Ammon's horn (tissue), 1 donor: ENCODE measurements around the gene MXD4.
"Not testable (repeated sequence)": the region's sequence is repeated elsewhere in the genome, so short reads cannot be mapped to it uniquely, and the experiment has no call there.

Experiments used
- DNase-seq: peaks from one replicate; pipeline ENCODE4 v3.0.0-alpha.2; 2016; ENCODE audit warnings: low spot score

MXD4 gene

DNA sequence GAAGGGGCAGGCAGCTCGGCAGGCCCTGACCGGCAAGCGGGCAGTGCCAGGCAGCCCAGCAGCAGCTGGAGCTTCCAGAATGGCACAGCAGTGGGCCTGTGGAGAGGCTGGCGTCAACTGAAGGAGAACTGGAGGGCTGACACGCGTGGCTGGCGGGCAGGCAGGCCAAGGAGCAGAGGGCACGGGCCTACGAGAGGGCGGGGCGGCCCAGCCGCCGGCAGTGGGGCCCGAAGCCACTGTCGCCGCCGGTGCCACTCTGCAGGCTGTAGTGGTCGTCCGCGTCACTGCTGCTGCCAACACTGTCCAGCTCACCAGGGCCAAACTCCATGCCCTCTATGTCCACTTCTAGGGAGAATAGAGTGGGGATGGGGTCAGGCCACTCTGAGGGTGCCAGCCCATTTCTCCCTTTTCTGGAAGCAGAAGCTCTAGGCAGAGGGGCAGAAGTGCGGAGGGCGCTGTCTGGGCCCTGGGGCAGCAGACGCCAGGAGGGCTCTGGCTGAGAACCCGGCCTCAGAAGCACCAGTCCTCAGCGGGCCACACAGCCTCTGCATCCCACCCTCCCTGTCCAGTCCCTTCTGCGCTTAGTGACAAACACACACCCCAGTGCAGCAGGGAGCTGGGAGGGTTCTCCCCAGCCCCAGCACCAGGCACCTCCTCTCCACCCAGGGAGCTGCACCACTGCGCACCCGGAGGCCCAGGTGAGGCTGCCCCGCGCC, 11.4 kb downstream of the MXD4 start:
- DNase-seq, result no peak

DNA sequence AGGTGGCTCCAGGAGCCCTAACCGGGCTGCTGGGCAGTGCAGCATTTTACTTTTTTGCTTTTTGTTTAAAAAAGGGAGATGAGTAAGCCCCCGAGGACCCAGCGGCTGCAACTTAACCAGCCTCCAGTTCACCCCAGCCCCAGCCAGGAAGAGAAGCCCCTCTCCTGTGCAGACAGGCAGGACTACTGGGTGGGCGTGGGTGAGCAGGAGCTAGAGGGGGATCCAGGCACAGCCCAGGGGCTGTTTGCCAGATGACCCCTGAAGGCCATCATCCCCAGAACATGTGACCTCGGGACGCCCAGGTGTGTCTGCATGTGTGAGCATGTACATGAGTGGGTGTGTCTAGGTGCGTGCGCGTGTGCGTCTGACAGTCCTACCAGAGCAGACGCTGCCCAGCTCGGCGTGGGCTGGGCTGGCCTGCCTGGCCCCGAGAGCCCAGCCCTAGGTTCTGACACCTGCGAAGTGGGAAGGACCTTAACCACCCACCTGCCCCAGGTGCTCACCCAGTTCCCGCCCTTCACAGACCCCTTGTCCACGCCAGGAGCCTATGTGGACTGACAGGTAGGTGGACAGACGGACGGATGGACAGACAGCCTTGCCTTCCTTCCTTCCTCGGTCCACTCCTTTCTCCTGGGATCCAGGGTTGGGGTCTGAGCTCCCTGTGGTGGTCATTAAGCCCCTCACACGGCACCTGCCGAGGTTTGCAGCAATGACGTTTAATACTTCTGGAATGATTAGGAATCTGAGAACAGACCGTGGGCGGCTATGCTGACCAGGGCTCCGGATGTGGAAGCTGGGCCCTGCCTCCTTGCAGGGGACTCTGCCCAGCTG, 12.2 kb downstream of the MXD4 start:
- DNase-seq, result no peak

DNA sequence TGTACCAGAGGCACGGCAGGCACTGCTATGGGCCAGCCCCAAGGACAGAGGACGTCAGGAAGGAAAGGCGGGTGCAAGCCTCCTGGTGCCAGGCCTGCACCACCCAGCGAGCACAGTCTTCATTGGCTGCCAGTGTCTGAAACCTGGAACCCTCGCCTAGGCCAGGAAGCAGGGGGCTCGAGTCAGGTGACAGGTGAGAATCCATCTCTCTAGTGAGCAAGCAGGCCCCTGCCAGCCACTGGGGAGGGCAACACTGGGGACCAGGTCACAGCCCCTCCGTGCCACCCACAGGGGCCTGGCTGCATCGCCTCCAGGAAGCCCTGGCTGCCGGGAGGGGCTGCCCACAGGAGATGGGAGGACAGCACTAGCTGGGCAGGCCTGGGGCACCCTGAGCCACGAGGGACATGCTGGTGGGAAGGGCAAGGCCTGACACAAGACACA, 13.1 kb downstream of the MXD4 start:
- no peak for DNase-seq

DNA sequence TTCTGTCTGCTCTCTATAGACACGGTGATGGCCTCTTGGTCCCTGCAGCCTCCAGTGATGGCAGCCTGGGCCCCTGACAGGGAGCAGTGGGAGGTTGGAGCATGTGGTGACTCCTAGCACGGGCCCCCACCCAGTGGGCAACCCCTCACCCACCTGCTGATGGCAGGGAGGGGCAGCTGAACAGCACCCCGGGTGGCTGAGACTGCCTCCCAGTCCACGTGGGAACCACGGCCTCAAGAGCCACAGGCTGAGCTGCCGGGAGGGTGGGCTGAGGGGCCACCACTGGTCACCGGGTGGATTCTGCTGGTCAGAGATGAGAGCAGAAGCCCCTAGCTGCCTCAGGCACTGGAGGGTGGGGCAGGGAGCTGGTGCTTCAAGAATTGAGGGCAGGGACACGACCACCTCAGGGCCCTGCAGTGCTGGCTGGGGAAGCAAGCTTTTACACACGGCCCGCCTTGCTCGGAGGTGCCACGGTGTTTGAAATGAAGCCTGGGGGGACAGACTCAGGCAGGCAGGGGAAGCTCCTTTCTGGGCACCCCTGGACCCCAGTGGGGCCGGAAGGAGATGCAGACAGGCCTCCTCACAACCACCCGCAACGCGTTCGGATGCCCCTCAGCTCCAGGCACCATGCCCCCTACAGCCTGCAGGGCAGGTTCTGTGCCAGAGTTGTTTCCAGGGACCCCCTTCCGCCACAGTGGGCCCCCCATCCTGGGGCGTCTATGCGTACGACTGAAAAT, 13.7 kb downstream of the MXD4 start:
- no peak for DNase-seq

DNA sequence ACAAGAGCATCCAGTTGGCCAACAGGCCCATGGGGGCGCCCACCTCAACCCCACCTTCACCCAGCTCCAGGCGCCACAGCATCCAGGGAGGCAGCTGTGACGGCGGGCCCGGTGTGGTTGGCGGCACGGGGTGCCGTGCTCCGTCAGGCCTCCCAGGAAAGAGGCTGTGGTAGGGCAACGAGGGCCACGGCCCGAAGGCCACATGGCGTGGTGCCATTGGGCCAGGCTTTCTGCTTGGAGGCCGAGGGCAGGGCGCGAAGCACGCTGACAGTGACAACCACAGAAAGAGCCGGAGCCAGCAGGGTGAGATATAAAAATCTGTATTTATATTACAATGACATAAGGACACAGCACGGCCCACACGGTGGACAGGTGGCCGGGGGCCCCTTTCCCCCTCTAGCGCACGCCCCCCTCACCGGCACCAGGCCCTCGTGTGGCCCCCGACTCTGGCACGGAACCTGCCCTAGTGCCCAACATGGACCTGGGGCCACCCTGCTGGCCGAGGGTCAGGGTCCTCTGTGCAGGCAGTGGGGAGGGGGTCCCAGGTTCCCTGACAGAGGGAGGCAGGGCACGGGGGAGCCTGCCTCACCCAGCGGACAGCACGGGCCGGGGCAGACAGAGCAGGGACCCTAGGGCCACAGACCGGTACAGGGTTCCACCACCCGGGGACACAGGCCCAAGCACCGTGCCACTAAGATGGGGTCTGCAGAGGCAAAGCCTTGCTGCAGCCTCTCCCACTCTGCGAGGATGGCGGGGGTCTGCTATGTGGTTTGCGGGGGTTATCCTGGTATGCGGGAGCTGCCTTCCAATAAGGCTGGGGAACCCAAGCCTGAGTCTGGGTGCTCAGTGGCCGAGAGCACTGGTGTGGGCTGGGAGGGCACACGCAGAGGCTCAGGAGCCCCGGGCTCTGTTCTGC, 14.5 kb downstream of the MXD4 start:
- no peak for DNase-seq

DNA sequence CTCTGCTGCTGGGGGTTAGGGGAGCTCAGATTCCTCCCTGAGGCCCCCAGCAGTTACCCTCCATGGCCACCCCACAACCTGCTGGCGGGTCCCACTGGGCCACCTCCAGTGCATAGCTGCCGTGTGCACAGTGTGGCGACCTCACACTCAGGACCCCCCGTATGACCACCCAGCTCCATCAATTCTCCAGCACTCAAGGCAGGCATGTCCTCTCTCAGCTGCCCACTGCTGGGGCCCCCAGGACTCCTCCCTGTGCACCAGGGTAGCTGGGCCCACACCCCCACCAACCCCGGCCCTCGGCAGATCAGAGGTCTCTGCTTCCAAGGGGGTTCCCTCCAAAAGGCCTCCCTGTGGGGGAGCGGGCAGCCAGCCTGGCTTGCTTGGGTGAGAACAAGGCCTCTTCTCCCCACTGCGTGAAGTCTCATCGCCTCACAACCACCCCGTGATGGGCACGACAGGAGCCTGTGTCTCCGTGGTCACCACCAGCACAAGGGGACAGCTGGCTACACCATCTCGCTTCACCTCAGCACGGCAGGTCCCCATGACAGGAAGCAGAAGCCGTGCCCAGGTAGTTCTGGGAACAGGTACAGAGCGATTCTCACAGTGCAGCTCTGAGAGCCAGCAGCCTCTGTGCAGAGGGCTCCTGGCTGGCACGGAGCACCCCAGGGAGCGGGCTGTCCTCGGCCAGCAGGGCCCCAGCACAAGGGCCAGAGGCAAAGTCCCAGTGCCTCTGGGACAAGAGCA, 15.4 kb downstream of the MXD4 start:
- peak; percentile 2 for DNase-seq

DNA sequence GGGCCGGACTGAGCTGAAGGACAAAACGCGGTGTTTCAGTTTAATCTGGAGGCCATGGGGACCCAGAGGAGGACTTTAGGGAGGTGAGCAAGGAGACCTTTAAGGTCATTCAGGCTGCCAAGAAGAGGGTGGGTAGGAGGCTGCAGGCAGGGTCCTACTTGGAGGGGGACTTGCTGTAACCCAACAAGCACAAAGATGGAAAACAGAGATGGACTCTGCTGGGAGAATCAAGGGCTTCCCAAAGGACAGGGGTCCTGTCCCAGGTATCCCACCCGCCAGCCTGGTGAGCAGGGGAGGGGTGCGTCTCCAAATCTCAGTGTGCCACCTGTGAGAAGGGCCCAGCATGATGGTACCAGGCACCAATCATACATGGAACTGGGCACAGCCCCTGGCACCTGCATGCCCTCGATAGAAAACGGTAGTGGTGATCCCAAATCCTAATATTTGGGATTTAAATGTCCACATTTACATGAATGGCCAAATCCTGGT, 16.1 kb downstream of the MXD4 start:
- no peak for DNase-seq

DNA sequence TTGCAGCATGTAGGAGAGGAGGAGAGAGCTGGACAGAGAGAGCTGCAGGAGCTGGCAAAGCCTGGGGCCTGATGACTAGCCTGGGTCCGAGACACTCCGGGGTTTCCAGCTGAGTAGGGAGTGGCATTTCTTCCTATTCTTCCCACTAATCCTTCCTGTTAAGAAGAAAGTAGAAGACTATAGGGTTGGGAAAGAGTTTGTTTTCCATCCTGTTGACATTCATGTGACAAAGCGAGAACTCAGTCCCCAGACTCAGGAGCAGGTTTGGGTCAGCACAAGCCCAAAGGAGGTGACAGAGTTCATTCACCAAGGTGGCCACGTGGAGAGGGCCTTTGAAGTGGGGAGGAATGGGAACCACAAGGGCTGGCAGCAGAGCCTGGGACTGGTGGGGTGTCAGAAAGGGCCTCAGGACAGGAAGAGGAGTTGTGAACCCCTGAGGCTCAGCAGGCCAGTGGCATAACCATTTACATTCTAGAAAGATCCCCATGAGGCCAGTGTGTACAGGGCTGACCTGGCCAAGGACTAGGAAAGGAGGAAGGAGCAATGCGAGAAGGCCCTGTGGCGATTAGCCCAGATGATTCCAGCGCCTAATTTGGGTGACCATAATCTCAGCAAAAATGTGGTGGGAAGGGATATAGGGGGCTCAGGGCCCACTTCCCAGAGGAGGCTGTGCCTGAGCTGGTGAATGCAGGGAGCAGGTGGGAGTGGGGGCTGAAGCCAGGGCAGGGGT, 16.7 kb downstream of the MXD4 start:
- DNase-seq, result no peak

DNA sequence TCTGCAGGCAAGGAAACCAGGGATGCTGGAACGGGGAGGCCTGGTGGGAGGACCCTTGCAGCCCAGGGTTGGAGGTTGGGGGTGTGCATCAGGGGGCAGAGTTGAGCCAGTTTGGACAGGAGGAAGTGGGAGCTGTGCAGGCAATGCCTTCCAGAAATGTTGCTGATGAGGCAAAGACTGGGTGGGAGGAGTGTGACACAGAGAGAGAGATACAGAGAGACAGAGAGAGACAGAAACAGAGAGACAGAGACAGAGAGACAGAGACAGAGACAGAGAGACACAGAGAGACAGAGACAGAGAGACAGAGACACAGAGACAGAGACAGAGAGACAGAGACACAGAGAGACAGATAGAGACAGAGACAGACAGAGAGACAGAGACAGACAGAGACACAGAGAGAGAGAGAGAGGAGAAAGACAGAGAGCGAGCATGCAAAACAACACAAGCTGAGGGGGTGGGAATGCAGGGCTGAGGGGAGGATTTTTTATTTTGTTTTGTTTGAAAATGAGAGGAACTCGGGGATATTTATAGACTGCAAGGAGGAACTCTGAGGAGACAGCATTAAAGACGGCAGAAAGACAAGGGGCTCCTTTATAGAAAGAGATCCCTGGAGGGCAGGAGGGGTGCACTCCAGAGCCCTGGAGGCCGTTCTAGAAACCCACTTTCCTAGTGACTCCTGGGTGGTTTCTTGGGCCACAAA, 18.1 kb downstream of the MXD4 start:
- peak; percentile 82 for DNase-seq

DNA sequence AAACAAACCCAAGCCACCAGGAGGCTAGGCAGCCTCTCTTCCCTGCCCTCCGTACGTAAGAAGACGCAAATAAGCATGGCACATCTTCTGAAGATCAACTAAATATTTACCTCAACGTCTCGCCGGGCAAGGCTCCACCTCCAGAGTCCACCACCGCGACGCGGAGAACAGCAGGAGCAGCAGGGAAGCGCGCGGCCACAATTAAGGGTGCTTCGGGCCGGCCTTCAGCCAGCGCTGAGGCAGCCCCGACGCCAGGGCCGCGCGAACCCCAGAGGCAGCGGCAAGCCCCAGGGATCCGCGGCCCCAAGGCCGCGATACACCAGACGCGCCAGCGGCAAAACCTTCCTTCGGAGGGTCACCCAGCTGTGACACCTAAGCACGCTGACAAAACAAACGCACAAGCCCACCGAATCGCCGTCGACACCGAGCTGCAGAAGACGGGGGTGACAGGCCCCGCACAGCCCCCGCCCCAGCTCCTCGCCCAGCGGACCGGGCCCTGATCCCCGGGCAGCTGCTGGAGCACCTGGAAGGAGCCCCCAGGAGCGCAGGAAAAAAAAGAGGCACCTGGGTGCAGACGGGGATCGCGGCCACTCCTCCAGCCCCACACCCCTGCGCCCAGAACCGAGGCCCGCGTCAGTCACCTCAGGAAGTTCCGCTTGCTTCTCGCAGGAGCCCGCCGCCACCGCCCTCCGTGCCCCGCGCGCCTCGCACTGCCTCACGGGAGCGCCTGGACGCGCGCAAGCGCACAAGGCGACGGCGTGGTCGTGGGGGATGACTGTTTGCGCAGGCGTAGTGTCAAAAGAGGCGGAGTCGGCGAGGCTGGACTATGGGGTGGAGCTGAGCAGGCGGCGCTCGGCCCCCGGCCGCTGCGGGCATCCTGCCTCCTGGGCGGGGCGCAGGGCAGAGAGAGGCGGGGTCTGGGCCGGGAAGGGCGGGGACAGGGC, 20.2 kb downstream of the MXD4 start, which contains the start of the genes HAUS3 and POLN:
TSS of gene HAUS3 (minus strand) at position 712 of the 944 bp plus-strand sequence. CDS start 1,175 bp downstream, outside the sequence.
TSS of gene POLN (minus strand) at position 712 of the 944 bp plus-strand sequence. CDS start 12,890 bp downstream, outside the sequence.
- DNase-seq, result peak; percentile 98

DNA sequence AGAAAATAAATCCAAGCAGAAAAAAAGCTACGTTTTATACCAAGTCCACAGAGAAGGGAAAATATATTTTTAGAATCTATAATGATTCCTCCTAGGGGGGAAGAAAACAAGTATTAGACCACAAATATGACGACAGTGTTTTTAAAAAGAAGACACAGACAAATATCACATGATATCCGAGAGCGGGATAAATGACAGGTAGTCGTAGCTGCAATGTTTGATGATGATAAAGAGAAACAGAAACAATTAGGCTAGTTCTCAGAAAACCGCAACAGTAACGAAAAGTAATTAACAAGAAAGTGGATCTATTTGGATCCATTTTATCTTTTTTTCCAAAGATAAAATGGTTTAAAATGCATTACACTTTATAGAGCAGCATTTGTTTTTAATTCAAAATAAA, 20.9 kb downstream of the MXD4 start:
- DNase-seq, result no peak

DNA sequence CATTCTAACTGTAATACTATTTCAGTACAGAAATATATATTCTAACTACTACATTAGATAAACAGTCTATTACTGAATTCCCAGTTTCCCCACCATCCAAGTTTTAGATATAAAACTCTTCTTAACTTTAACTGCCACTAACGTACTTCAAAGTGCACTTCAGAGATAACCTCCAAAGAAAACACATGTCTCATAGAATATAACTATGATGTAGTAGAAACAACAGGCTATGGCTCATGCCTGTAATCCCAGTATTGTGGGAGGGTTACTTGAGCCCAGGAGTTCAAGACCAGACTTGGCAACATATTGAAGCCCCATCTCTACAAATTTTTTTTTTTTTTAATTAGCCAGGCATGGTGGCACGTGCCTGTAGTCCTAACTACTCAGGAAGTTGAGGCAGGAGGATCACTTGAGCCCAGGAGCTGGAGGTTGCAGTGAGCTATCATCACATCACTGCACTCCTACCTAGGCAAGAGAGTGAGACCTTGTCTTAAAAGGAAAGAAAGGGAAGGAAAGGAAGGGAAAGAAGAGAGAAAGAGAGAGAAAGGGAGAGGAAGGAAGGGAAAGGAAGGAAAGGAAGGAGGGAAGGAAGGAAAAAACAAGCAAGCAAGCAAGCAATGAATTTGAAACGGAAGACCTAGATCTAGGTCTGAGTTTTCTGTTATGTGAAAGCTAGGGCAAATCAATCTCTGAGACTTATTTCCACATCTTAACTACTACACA, 24.8 kb downstream of the MXD4 start:
- no peak for DNase-seq

DNA sequence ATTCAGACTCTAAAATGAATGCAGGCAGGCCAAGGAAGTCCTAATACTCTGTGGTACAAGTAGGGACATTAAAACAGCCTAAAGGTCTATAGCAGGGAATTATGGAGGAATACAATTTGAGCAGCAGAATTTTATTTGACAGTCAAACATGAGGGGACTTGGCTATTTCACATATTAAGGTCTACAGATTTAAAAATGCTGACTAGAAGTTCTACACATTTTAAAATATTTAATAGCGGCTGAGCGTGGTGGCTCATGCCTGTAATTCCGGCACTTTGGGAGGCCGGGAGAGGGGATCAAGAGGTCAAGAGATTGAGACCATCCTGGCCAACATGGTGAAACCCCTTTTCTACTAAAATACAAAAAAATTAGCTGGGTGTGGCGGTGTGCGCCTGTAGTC, 30.8 kb downstream of the MXD4 start:
- no peak for DNase-seq

DNA sequence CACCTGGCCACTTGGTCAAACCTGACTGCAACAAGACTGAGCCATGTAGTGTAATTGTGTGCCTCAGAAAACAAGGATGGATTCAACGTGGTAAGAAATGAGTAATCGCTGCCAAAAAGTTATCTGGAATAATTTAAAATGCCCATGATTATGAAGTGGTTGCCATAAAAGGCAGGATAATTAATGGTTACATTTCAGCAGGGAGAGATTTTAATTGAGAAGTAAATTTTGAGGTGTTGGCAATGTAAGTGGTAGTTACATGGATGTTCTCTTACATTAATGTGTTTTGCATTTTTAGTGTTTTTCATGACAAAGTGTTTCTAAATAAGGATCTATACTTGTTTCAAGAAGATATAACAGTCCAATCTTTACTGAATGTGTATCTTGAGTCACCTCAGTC, 35.6 kb downstream of the MXD4 start:
- DNase-seq, result no peak

DNA sequence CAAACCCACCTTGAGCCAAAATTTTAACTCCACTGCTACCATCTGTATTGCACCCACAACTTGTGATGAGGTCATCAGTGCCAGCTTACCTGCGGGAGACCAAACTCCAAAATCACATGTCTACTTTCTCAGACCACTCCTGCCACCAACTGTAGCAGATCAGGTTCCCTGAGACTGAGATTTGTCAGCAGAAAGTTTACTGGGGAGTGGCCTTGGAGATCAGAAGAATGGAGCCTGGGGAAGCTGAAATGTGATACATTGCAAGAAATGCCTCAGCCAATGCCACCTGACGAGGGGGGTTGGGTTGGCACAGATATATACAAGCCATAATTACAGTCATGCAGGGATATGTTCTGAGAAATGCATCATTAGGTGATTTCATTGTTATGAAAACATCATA, 39.1 kb downstream of the MXD4 start:
- DNase-seq, result no peak

DNA sequence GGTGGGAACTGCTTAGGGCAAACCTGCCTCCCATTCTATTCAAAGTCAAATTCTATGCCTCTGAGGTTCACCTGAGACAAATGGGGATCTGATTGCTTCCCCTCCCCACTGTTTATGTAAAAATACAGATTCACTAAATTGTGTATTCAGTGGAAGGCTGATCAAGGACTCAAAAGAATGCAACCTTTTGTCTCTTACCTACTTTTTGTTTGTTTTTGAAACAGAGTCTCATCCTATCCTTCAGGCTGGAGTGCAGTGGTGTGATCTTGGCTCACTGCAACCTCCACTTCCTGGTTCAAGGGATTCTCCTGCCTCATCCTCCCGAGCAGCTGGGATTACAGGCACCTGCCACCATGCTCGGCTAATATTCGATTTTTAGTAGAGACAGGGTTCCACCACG, 40.5 kb downstream of the MXD4 start:
- DNase-seq, result not testable (repeated sequence)

DNA sequence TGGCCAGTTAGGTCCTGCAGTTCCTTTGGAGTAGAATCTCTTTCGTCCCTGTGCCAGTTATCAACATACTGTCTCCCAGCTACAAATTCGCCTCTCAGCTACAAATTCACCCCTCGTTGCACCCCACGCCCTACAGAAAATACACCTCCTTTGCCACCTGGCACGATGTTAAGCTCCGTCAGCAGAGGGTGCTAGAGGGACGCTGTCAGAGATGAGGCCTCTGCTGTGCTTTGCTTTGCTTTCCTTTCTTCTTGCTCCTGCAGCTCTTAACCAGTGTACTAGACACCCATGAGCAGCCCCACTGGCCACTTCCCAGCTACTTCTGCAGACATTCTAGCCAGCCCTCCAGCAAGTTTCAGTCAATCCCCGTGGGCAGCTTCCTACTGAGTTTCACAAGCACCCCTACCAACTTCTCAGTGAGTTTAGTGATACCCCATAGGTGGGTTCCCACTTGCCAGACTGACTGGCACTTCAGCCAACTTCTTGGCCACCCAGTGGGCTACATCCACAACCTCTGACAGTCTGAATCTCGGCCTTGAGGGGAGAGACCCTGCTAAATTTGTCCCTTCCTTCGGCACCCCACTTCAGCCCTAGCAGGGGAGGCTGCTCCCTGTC, 41.8 kb downstream of the MXD4 start:
- DNase-seq, result peak; percentile 86
